Adrenal gland (tissue), 5 donors: ENCODE results near the gene COG6.

ENCODE experiments used
- CTCF ChIP-seq, 6 experiments: fragments of 450-650 bp in 4 of 6; fragments of 200-600 bp in 2 of 6; sonication (generic) in 1 of 6; IDR thresholded peaks; 1 replicate in 5 of 6; 2 replicates in 1 of 6; pipeline versions ENCODE4 v1.5.1 to v1.8.0; 2016 to 2021; ENCODE audit warnings: antibody characterized with exemption in 6 of 6, mild to moderate bottlenecking in 2 of 6, moderate library complexity in 1 of 6
- POLR2A ChIP-seq, 2 donors: fragments of 450-650 bp; IDR thresholded peaks; one replicate each; pipeline ENCODE4 v1.6.1; 2017; ENCODE audit warnings: antibody characterized with exemption in 2 of 2, mild to moderate bottlenecking in 2 of 2, moderate library complexity in 1 of 2
- donor health status: DM: no; HTN: no; CAD: no.

- TF ChIP-seq CTCF (IDR thresholded peaks at IDR 0.05), result no peak
- no peak for TF ChIP-seq POLR2A (IDR thresholded peaks at IDR 0.05)
These were observed 32.0 kb upstream of the COG6 start for GRCh38 chr13:39623466-39623865.
